ENCODE results near the gene PROSER1.
"Not testable (repeated sequence)": the region's sequence is repeated elsewhere in the genome, so short reads cannot be mapped to it uniquely, and the experiment has no call there.

The PROSER1 gene

GRCh38 chr13:39023761-39024160 is 14.1 kb downstream of the PROSER1 start:
- no peak for DNase-seq

DNA sequence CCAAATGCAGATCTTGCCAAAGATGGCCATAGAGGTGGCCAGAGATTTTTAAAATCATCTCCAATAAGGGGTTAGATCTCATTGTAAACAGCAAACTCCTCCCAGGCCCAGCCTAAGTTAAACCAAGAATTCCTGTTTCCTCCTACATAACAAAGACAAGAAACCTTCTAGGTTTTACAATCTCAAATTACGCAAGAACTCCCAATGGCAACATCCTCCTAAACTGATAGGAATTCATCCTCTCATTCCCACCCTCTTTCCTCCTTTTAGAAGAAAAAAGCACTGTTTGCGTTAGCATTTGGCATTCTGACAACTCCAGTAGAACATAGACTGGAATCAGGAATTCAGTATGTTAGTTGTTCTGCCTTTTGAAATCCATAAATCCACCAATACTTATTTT is 14.6 kb downstream of the PROSER1 start:
- no peak for DNase-seq

DNA sequence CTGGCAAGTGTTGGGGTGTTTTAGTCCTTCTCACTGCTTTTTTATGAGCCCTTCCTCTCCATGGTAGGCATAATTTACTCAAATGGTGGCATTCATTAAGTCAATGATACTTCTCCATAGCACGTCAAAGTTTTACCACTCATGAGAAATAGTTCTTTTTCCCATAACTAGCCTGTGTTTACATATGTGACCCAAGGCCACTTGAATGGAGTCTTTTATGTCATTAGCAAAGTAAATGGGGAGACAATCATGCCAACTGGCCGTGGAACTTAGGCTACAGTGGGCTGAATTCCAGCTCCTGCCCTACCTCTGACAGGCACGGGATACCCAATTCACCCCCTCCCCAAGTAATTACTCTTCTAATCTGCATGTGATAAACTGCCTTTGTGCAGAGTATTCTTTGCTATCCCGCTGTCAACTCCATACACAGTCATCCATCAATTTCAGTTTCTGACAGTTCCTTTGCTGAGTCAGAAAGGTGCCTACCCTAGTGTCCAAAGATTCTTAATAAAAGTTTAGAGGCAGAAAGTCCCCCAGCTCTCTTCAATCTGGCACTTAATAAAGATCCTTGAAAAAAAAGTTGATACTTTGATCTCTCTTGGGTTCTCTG is 16.9 kb downstream of the PROSER1 start:
- no peak for DNase-seq

DNA sequence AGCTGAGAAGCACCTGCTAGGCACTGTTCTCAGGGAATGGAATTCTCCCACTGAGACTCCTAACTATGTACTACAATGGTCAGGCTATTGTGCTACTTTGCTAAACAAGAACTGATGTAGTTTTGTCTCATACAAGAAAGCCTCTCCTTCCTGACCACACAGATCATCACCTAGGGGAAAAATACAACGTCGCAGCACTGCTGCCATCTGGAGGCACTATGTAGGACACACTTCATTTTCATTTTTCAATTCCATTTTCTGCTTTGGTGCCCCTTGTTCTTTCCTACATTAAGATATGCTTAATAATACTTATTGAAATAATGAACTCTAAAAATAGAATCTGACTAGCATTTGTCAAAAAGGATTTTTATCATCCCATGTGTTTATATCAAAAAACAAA is 21.1 kb downstream of the PROSER1 start:
- no peak for DNase-seq

GRCh38 chr13:39016087-39016486 is 21.8 kb downstream of the PROSER1 start:
- no peak for DNase-seq

GRCh38 chr13:39013462-39013861 is 24.4 kb downstream of the PROSER1 start:
- no peak for DNase-seq

- DNase-seq: no peak
Observed at GRCh38 chr13:39012608-39013007, 25.3 kb downstream of the PROSER1 start.

- not testable (repeated sequence) for DNase-seq
Observed at GRCh38 chr13:39006371-39007111, 31.3 kb downstream of the PROSER1 start.

- DNase-seq: no peak
Observed at GRCh38 chr13:38998739-38999138, 39.1 kb downstream of the PROSER1 start.

DNA sequence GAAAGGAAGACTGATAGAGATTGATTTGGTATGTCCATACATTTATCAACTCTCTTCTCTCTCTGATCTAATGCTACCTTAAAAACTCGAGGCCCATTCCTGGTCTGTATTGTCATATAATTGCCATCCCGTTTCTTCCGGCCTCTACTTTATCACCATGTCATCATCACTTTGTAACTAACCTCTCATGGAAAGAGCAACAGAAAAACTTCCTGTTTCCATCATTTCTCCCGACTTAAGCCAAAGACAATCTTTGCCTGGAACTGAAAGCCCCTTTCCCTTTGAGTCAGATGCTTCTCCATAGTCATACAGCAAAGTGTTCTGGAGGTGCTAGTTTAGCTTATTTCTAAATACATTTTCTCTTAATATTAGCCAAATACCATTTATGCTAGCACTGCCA is 44.5 kb downstream of the PROSER1 start:
- no peak for DNase-seq

- DNase-seq: no peak
Observed at GRCh38 chr13:38990693-38991092, 47.2 kb downstream of the PROSER1 start, which contains the start of gene STOML3. Gene STOML3 (minus strand): TSS chr13:38990831. CDS start chr13:38990721, 110 bp downstream.

DNA sequence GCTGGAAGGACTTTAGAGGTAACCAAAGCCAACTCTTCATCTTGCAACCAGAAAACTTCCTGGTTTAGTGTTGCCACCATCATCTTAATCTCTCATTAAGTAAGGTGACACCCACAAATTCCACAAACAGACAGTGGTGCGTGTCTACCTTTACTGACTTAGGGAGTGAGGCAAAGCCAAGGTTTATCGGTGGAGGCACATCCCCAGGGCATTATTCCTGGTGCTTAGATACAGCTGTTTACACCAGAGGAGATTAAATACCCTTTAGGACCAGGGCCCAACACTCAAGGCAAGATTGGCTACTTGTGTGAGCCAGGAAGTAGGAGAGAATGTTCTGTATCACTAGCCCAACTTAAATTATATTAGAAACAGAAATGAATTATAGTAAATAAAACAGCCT is 56.8 kb downstream of the PROSER1 start:
- no peak for DNase-seq

GRCh38 chr13:38980750-38981078 is 57.2 kb downstream of the PROSER1 start:
- DNase-seq: no peak

DNA sequence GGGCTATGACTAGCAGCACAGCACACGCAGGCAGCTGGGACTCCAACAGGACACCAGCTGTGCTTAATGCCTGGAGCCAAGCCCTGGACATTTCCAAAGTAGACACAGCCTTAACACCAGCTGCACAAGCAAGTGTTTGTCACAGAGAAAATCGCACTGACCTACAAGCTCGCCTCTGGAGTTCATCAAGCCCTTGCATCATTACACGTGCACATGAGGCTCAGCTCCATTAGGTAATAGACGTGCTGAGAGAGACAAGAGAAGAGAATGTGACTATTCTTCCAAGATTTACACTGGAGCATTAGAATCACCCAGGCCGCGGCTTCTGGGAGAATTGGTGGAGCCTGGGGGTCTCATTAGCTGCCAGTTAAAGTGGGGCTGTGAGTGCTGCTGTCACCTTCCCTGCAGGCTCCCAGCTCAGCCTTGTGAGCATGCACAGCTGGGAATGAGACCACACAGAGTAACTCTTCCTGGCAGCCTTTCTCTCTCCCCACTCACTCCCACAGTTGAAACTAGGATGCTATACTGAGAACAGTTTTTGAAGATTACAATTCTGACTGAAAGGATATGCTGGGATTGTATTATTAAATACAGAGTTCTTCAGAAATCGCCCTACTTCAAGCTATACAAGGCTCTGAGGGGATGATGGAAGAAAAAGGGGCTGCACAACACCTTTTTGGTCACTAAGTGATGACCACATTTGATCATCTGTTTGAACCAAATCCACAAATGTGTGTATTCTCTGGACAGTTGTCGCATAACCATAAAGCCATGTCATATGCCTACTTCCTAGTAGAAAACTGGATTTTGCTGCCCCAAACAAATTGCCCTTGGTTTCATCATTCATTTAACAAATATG is 57.8 kb downstream of the PROSER1 start:
- no peak for DNase-seq

GRCh38 chr13:38970380-38971051 is 67.4 kb downstream of the PROSER1 start:
- DNase-seq: no peak

DNA sequence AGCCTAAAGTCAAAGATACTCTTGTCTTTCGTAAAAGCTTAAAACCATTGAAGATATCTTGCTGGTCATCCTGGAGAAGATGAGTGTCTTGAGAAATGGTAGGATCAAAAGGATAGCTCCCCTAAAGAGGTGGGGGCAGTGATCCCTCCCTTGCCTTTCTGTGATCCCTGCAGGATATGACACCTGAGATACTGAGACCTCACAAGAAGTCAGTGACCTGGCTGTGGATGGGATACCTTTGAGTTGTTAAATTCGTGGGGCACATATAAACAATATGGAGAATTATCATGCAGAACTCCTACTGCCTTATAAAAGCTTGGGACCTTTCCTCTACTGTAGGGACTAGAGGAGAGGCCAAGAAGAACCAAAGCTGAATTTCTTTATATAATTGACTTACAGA is 68.7 kb downstream of the PROSER1 start:
- no peak for DNase-seq

DNA sequence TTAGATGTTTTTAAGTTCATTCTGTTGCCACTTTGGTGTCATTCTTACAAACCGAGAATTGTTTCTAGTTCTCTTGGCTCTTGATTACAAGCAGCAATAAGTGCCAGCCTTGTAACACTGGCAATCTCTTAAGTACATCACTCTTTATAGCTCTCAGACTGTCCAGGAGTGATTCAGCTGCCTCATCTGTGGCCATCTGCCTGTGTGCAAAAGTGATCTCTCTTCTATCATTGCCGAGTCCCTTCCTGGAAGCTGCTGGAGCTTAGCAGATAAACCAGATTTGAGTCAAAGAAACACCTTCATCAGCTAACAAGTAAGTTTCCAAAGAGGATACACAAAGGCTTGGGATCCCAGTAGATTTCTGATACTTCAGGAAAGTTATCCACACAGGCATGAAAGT is 70.4 kb downstream of the PROSER1 start:
- no peak for DNase-seq

GRCh38 chr13:38965281-38965680 is 72.6 kb downstream of the PROSER1 start:
- no peak for DNase-seq

DNA sequence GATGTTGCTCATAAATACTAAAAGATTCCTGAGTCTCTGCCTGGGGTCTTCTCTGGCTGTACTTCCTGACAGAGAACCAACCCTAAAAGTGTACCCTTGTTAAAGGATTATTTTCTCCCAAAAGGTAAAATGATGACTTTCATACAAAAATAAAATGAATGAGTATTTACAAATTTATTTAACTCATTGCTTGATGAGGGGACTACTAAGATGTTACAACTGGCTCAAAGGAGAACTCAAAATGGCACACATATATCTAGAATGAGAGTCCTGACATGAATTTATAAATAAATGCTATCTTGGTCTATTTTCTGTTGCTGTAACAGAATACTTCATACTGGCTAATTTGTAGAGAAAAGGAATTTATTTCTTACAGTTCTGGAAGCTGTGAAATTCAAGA is 77.7 kb downstream of the PROSER1 start:
- DNase-seq: no peak

Data from activated effector memory CD4-positive, alpha-beta T cell treated with anti-CD3 and anti-CD28 coated beads, Interleukin-2, amount 50 U/mL, for 16 hours (primary cell).